HG02759 (cell line): ENCODE results near the gene KLF13.

ENCODE experiments used
- ATAC-seq: cut with Tn5 transposase; IDR thresholded peaks from one replicate; pipeline ENCODE4 v1.9.1; 2021; ENCODE audit warnings: mild to moderate bottlenecking, moderate library complexity; ENCODE audit not compliant: unreplicated experiment

Gene KLF13

GRCh38 chr15:31397851-31398661 lies 71.4 kb downstream of the KLF13 start:
- no peak for ATAC-seq

- no peak for ATAC-seq
Measured at GRCh38 chr15:31398677-31399301, 72.2 kb downstream of the KLF13 start.

GRCh38 chr15:31399544-31400171 lies 73.0 kb downstream of the KLF13 start:
- ATAC-seq, result no peak

GRCh38 chr15:31400222-31400927 lies 73.7 kb downstream of the KLF13 start:
- no peak for ATAC-seq

- no peak for ATAC-seq
Measured at GRCh38 chr15:31401282-31401681, 74.6 kb downstream of the KLF13 start.

- ATAC-seq, result no peak
Measured at GRCh38 chr15:31402003-31402402, 75.4 kb downstream of the KLF13 start.

GRCh38 chr15:31402511-31403056 lies 75.9 kb downstream of the KLF13 start:
- ATAC-seq, result no peak

GRCh38 chr15:31403096-31403495 lies 76.5 kb downstream of the KLF13 start:
- ATAC-seq, result no peak

- ATAC-seq, result no peak
Measured at GRCh38 chr15:31403606-31404005, 77.0 kb downstream of the KLF13 start.

- no peak for ATAC-seq
Measured at GRCh38 chr15:31404345-31404744, 77.7 kb downstream of the KLF13 start.

GRCh38 chr15:31405200-31405920 lies 78.7 kb downstream of the KLF13 start:
- ATAC-seq, result no peak

- no peak for ATAC-seq
Measured at GRCh38 chr15:31407376-31407775, 80.7 kb downstream of the KLF13 start.

GRCh38 chr15:31407851-31408250 lies 81.2 kb downstream of the KLF13 start:
- no peak for ATAC-seq

- ATAC-seq, result no peak
Measured at GRCh38 chr15:31408724-31409123, 82.1 kb downstream of the KLF13 start.

- ATAC-seq, result no peak
Measured at GRCh38 chr15:31409171-31409570, 82.5 kb downstream of the KLF13 start.

- ATAC-seq, result no peak
Measured at GRCh38 chr15:31412824-31413223, 86.2 kb downstream of the KLF13 start.

GRCh38 chr15:31415201-31415600 lies 88.6 kb downstream of the KLF13 start:
- ATAC-seq, result no peak

- no peak for ATAC-seq
Measured at GRCh38 chr15:31419820-31420219, 93.2 kb downstream of the KLF13 start.

GRCh38 chr15:31427411-31427810 lies 100.8 kb downstream of the KLF13 start:
- no peak for ATAC-seq
